Measurements from ENCODE around the gene ARL4D.
"Not testable (repeated sequence)": the region's sequence is repeated elsewhere in the genome, so short reads cannot be mapped to it uniquely, and the experiment has no call there.

The ARL4D gene

DNA sequence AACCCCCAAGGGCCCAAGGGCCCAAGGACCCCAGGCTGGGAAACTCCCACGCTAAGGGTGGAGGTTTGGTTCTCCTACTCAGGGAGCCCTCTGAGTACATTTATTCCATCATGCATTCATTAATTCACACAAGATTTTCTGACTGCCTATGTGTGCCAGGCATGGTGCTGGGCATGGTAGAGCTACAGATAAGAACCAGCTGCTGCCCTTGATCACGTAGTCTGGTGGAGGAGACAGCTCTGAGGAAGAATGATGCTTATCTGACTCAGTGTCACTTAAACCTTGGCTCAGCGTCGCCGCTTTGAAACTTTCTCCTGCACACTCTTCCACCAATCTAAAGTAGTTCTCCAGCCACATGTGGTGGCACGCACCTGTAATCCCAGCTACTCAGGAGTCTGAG lies 3.6 kb upstream of the ARL4D start:
- no peak for DNase-seq
- no peak for ATAC-seq

DNA sequence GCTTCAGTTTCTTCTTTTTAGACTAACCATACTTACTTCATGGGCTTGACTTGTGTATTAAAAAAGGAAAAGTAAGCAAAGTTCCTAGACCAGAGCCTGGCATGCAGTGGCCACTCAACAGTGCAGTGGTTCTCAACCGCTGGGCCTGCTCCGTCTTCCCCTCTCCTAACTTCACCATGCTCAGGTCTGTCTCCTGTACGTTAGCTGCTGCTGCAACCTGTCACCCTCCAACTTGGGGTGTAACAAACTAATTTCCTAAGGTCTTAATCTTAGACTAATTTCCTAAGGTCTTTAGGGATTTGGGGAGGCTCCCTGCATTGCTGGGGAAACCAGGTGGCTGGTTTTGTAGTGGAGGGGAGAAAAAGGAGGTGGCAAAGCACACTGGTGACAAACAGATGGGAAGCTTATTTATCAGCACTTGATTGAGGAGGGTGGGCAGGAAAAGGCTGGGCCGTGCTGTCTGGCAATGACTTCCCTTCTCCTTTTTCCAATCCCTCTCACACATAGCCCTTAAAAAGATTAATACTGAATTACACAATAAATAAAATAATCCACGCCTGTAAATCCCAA lies 2.2 kb upstream of the ARL4D start:
- ATAC-seq (no peak), DNase-seq (no peak)

- no peak for ATAC-seq
- DNase-seq, result no peak
Measured at GRCh38 chr17:43399839-43400328, 1.1 kb downstream of the ARL4D start.

DNA sequence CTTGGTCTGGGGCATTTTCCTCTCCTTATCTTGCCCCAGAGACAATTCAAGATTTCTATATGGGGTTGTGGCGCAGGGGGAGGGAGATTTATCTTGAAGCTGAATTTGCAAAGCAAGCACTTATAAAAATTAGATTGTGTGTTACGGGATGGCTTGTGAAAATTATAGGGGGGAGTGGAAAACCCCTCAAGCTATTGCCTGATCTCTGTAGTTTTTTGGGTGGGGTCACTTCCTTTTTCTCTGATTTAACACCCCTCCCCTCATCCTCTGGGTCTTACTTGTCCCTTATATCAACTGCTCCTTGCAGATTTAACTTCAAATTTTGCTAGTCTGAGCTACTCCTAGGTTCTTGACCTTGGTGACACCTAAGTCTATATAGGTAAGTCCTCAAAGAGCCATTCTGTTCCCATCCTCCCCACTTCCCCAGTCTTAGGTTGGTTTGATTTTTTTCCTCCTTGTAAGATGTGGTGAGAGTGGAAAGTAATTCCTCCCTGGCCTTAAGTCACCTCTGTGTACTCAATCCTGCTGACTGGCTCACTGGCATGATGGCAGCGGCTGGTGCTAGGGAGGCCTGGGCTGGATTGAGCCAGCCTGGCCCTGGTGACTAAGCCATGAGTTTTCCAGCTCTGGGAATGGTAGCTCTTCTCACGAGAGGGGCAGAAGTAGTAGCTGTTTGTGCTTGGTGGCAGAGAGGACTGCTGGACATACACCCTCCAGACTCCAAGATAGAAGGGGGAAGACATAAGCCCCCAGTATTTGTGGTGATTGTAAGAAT lies 2.3 kb downstream of the ARL4D start:
- DNase-seq, result no peak
- no peak for ATAC-seq

GRCh38 chr17:43402078-43402477 lies 3.3 kb downstream of the ARL4D start:
- DNase-seq, result no peak
- no peak for ATAC-seq

DNA sequence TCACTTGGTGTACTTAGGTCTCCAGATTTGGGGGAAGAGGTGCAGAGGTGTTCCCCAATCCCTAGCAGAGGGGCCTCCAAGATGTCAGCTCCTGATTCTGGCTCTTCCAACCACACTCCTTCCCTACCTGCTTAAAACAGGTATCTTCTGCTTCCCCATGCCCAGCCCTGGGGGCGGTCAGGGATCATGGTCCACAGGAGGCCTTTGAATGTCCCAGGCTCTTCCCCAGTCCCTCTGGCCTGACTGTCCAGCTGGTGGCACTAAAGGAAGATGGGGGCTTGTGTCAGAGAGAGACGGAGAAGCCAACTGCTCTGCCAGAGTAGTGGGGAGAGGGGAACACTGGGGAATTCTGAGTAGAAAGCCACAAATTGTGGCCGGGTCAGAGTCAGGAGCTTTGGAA lies 3.8 kb downstream of the ARL4D start:
- DNase-seq (no peak), ATAC-seq (no peak)

DNA sequence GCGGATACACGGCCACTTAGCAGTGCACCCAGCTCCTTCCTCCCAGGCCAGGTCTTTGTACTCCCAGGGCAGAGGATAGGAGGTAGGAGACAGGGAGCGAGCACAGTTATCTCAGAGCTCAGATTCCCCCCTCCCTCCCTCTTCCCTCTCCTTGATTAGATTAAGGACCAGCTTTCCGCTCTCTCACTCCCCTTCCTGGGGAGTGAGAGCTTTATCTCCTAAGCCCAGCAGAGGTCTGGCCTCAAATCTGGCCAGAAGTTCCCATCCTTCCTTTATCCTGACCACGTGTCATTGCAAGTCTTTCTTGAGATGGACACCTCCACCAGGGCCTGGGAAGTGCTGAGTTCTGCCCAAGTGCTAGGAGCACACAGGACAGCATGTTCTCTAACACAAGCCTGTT lies 5.1 kb downstream of the ARL4D start:
- no peak for ATAC-seq

GRCh38 chr17:43405861-43406260 lies 7.1 kb downstream of the ARL4D start:
- DNase-seq (no peak), ATAC-seq (no peak)

More for the DNA sequence above, 5.1 kb downstream of the ARL4D start:
- DNase-seq, result no peak

- DNase-seq, result no peak
- no peak for ATAC-seq
Measured at GRCh38 chr17:43406676-43407645, 8.2 kb downstream of the ARL4D start.

GRCh38 chr17:43409131-43409530 lies 10.3 kb downstream of the ARL4D start:
- DNase-seq (no peak), ATAC-seq (no peak)

DNA sequence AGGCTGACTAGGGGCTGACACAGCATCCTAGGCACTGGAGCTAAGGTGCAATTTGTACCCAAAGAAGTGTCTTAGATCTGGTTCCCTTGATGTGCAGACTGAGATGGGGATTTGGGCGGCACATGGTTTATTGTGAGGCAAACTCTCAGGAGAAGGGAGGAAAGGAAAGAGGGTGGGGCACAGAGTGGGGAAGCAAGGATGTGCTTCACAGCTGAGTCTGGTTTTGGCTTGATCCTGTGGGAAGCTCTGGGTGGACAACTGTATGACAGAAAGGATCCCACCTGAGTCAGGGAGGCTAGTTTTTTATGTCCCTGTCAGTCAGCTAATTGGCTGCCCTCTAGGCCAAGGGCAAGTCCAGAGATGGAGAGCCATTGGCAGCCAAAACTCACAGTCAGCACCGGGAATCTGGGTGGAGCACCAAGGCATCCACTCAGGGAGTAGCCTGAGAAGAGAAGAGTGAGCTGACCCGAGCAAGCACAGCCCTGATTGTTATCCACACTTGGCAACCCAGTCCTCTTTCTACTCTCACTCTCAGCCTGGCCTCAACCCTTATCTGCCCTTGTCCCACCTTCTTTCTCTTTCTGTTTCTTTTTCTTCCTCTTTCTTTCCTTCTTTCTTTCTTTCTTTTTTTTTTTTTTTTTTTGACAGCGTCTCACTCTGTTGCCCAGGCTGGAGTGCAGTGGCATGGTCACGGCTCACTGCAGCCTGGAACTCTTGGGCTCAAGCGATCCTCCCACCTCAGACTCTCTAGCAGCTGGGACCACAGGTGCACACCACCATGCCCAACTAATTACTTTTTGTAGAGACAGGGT lies 12.0 kb downstream of the ARL4D start:
- no peak for ATAC-seq
- no peak for DNase-seq

- ATAC-seq, result no peak
- no peak for DNase-seq
Measured at GRCh38 chr17:43411369-43411677, 12.5 kb downstream of the ARL4D start.

DNA sequence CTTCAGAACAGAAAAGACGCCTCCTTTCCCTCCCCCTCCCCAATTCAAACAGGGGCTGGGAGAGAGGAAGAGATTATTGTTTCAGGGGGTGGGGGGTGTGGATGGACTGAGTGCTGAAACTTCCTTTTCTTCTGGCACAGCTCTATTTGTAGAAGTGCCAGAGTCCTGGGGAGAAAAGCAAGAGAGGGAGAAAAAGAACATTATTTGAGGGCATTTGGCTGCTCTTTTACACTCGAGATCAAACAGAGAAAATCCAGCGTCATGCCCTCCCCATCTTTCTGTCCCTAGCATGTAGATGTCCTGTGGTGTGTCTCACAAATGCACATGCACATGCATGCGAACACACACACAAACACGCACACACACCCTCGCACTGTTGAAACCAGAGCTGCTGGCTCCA lies 13.0 kb downstream of the ARL4D start:
- DNase-seq (no peak), ATAC-seq (no peak)

GRCh38 chr17:43412166-43412565 lies 13.4 kb downstream of the ARL4D start:
- ATAC-seq (no peak), DNase-seq (no peak)

DNA sequence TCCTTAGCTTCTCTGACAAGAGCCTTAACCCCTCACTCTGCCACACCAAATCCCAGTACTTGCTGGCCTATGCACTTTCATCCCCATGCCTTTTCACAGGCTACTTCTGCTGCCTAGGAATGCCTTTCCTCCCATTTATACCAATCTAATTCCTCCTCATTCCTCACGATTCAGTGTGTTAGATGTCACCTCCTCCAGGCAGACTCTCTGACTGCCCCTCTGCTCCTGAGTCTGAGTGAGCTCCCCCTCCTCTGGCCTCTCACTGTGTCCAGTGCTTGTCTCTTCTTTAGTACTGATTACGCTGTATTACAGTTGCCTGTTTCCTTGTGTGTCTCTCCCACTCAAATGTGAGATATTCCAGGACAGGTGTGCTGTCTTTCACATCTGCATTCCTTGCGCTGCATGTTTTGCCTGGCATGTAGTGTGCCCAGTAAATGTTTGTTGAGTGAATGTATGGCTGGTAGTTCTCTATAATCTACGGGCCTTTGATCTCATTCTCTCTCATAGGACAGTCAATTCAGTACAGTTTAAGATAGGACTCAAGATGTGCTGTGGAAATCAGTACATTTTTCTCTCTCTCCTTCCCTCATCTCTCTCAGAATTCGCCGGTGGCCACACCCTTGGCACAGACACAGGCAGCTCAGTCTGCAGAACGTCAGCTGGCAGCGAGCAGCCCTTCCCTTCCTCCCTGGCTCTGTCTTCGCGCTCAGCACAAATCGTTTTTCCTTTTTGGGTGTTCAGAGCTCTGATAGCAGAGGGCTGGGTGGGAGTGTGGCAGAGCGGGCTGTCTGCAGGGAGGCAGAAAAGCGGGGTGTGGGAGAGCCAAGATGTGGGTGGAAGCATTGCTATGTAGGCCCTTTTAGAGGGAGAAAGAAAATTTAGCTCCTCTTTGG lies 18.5 kb downstream of the ARL4D start:
- ATAC-seq, result no peak
- DNase-seq, result no peak

GRCh38 chr17:43418441-43419374 lies 19.9 kb downstream of the ARL4D start:
- DNase-seq (no peak), ATAC-seq (peak; percentile 52)

DNA sequence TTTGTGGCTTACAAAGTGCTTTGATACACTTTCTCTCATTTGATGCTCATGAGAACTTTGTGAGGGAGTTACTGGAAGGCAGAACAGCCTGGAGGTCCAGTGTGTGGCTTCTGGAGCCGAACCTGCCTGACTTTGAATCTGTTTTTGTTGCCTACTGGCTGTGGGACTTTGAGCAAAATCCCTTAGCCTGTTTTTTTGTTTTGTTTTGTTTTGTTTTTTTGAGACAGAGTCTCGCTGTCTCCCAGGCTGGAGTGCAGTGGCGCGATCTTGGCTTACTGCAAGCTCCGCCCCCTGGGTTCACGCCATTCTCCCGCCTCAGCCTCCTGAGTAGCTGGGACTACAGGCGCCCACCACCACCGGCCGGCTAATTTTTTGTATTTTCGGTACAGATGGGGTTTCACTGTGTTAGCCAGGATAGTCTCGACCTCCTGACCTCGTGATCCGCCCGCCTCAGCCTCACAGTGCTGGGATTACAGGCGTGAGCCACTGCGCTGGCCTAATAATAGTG lies 20.6 kb downstream of the ARL4D start:
- DNase-seq, ATAC-seq: not testable (repeated sequence)

DNA sequence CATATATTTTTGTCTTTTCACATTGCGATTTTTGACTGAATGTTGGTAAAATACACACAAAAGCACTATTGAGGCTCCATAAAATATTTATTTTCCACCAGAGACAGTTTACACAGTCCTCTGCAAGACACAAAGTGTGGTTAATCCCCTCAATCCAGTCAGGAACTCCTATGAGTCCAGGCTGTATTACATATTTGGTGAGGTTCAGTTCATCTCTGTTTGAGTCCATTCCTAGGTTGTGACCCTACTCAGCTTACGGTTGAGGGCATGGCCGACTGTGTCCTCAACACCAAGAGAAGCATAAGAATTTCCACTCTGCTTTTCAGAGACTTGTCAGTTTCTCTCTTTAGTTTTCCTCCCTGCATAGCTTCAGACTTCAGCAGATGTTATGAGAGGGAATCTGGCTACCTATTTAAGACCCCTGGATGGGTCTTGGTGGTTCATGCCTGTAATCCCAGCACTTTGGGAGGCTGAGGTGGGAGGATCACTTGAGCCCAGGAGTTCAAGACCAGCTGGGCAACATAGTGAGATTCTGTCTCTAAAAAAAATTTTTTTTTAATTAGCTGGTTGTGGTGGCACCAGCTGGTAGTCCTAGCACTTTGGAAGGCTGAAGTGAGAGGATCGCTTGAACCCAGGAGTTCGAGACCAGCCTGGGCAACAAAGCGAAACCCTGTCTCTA lies 25.1 kb downstream of the ARL4D start:
- DNase-seq (no peak), ATAC-seq (no peak)

Measured in stimulated activated naive CD8-positive, alpha-beta T cell treated with anti-CD3 and anti-CD28 coated beads, Interleukin-15, Interleukin-2, amounts not matched to agents 100 U/mL and 50 U/mL, for 24 hours (primary cell).